Stimulated activated CD8-positive, alpha-beta memory T cell treated with anti-CD3 and anti-CD28 coated beads, Interleukin-4, amount 100 ng/mL, for 24 hours (primary cell): ENCODE measurements around the gene CBL.

Experiments used
- DNase-seq: peaks from one replicate; pipeline ENCODE4 v3.0.0-alpha.2; 2020; ENCODE audit warnings: low read depth

Gene CBL

GRCh38 chr11:119310682-119311052 is 104.5 kb downstream of the CBL start:
- no peak for DNase-seq

- DNase-seq, result no peak
Observed at GRCh38 chr11:119314726-119315125, 108.6 kb downstream of the CBL start.

DNA sequence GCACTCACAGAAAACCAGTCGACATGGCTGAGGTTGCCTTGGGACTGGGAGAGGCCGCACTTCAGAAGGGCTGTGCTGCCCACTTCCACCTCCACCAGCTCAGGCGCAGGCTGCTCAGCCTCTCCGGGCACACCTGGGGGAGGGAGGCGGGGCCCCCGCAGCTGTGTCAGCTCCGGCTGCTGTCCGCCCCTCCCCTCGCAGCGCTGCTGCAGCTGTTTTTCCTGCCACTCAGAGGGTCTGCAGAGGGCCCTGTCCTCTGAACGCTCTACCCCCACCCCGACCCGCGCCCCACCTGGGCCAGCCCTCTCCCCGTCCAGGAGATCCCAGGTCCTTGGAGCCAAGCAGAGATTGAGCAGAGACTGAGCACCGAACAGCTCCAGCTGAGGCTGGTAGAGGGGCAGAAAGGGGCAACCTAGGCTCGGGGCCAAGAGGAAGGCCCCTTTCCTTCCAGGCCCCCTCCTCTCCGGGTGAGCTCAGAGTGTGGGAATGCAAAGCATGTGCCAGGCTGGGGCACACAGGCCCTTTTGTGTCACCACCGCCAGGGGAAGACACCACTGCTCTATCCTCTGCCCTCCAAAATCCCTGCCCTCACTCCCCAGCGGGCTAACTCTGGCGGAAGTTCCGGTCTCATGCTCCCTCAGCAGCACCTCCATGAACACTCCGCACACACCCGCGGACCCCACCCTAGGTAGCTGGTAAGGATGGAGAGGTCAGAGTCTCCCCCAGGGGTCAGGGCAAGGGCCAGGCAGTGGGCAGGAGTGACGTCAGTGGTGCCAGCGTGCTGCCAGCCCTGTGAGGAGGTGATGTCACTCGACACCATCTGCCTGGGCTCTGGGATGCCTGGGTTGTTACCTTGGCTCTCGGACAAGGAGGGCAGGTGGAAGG is 109.2 kb downstream of the CBL start:
- DNase-seq, result no peak

DNA sequence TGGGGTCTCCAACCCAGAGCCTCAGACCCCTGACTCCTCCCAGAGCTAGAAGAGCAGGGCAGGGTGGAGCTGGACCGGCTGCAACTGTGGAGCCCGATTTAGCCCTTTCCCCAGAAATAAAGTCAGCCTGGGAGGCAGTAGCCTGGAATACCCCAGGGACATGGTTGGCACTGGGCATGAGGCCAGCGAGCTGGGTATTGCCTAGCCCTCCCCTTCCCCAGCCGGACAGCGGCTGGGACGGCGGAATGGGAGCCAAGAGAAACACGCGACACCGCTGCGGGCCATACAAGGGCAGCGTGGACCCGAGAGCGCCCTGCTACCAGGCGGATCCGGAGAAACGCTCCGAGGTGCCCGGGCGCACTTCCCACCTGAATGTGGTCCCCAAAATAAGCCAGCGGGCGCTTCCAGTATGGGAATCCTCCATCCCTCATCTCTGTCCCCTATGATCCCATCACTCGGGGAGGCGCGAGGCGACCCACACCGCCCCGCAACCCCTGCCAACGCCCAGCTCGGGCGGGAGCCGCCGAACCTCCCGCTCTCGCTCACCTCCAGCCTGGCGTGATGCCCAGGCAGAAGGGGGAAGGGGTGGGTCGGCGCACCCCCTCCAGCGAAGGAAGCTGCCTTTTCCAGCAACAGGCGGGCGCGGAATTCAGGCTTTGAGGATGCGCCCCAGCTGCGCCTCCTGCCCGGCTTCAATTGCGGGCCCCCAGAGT is 110.0 kb downstream of the CBL start:
- no peak for DNase-seq

DNA sequence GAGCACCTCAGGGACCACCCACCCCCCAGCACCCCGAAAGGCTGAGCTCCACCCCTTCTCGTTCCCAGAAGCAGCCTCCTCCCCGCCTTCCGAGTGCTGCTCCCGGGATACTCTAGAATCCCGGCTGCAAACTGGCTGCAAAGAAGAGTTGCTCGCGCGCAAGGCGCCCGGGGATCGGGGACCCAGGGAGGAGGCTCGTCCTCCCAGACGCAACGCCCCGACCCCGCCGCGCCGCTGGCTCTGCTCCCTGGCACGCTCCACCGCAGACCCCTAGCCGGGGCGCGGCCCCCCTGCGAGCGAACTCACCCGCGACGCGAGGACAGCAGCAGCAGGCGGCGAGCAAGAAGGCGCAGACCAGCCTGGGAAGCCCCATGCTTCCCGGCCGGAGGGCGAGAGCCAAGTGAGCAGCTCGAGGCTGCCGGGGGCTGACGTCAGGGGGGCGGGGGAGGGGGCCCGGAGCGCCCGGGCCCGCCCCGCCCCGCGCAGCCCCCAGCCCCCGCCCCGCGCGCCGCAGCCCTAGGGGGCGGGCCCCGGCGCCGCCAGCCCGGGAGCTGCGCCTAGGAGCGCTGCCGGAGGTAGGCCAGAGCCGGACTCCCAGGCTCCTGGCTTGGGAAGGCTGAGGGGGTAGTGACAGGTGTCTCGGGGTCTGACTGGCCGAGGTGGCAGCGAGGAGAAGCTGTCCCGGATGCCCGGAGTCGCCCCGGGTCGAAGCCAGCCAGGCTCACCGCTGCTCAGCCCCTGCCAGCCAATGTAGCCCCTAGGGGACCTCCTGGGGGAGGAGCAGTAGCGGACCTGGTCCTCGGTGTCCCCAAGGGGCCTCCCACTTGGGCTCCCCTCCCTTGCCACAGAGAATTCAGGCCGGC is 110.8 kb downstream of the CBL start, which contains the start of gene MCAM:
MCAM (minus strand) TSS at position 402 of the 863 bp plus-strand sequence; CDS start at position 373, 29 bp downstream.
- no peak for DNase-seq

- DNase-seq, result no peak
Observed at GRCh38 chr11:119317592-119318239, 111.6 kb downstream of the CBL start.

GRCh38 chr11:119318240-119319135 is 112.3 kb downstream of the CBL start:
- DNase-seq, result no peak

DNA sequence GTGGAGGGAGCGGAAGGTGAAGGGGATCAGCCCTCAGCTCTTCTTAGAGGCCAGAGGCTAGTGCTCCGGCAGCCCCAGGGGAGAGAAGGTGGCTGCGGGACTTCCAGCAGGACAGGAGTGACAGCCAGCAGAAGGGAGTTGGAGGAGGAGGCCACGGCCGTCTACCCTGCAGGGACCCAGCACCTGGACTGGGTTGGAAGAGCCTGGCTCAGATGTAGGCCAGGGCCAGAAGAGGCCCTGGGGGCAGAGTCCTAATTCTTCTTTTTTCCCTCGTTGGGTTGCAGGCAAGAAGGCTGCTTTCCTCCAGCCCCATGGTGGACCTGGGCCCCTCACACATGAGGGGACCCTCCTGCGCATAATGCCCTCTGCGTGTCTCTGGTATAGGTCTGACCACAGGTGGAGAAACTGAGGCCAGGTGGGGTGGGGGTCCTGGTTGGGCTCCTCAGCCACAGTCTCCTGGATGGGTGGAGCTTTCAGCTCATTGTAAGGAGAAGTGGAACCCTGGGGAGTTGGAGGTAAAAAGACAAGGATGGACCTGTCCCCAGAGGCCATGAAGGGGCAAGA is 113.1 kb downstream of the CBL start:
- DNase-seq, result no peak

- DNase-seq, result no peak
Observed at GRCh38 chr11:119319700-119320239, 113.6 kb downstream of the CBL start.

- no peak for DNase-seq
Observed at GRCh38 chr11:119320240-119320775, 114.2 kb downstream of the CBL start.

DNA sequence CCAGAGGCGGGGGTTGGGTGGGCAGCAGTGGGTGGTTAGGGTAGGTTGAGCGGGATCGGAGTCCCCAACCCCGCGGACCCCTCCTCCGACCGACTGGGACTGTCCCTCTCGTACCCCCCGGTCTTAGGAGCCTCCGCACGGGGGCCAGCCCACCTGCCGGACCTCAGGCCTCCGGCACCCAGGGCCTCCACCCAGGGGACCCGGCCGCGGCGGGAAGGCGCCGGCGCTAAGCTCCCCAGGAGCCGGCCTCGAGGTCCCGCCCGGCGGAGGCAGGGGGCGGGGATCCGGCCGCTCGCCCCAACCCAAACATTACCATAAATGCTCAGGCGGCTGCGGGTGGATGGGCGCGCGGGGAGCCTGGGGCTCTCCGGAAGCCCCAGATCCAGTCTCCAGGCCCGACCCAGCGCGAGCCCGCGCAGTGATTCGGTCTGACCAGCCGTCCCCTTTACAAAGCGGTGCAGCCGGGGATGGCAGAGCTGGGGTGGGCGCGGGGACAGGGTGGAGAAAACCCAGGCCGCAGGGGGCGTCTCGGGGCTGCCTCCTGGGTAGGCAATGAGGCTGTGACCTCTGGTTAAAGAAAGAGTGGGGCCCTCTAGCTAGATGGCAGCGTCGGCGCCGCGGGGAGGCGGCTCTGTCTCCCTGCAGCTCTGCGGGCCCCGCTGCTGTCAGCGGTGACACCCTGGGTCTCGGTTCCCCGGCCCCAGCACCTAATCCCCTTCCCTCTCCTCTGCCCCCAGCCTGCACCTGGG is 114.8 kb downstream of the CBL start:
- no peak for DNase-seq

DNA sequence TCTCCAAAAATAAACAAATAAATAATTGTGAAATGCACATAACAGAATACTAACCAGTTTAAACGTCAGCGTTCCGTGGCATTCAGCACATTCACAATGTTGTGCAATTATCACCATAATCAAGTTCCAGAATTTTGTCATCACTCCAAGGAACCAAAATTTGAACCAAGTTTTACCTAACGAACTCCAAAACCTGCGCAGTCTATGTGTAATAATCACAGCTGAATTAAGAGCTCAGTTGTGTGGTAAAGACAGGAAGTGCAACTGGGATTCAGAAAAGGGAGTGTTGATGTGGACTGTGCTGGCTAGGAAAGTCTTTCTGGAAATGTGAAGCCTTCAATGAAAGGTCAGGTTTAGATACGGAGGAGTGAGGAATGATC is 116.2 kb downstream of the CBL start:
- DNase-seq, result no peak

DNA sequence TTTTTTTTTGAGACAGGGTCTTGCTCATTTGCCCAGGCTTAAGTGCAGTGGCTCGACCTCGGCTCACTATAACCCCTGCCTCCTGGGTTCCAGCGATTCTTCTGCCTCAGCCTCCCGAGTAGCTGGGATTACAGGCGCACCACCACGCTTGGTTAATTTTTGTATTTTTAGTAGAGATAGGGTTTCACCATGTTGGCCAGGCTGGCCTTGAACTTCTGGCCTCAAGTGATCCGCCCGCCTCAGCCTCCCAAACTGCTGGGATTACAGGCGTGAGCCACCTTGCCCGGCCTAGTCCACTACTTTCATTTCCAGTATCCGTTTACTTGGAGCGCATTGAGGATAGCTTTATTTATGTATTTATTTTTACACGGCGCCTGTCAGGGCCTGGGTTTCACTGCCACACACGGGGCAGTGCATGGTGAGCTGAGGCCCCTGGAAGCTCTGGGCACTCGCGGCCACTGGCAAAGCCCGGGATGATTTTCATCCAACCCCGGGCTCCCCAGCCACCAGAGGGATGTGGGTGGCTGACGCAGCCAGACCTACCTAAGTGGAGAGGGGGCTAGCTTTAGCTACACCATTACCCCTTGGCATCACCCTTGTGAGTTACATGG is 116.9 kb downstream of the CBL start:
- DNase-seq, result no peak

DNA sequence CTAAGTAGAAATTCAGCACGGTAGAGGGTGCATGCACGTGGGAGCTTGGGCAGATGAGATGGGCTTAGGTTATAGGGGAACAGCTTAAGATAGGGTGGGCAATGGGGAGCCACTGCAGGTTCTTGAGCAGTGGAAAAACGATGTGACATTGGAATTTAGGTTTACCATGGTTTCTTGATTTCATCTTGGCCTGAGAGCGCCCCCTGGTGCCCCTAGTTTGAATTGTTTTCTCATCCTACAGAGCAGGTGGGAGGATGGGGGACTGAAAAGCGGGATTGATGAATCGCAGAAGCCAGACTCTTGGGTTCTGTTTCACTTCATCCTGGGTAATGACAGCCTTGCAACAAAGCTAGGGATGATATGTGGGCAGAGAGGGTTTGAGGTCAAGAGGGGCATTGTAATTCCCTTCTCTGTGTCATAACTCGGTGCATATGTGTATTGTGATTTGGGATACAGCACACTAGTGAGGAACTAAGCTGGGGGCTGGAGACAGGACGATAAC is 117.4 kb downstream of the CBL start:
- DNase-seq, result peak; percentile 69

- DNase-seq, result no peak
Observed at GRCh38 chr11:119324189-119324588, 118.0 kb downstream of the CBL start.

DNA sequence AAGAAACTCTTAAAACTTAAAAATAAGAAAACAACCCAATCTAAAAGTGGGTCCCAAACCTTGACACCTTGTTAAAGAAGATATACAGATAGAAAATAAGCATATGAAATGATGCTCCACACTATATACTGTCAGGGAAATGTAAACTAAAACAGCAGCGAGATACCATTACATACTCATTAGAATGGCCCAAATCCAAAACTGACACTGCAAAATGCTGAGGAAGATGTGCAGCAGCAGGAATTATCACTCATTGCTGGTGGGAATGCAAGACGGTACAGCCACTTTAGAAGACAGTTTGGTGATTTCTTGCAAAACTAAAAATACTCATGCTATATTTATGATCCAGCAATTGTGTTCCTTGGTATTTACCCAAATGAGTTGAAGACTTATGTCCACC is 123.2 kb downstream of the CBL start:
- DNase-seq, result no peak

- DNase-seq, result no peak
Observed at GRCh38 chr11:119330237-119330636, 124.1 kb downstream of the CBL start.

DNA sequence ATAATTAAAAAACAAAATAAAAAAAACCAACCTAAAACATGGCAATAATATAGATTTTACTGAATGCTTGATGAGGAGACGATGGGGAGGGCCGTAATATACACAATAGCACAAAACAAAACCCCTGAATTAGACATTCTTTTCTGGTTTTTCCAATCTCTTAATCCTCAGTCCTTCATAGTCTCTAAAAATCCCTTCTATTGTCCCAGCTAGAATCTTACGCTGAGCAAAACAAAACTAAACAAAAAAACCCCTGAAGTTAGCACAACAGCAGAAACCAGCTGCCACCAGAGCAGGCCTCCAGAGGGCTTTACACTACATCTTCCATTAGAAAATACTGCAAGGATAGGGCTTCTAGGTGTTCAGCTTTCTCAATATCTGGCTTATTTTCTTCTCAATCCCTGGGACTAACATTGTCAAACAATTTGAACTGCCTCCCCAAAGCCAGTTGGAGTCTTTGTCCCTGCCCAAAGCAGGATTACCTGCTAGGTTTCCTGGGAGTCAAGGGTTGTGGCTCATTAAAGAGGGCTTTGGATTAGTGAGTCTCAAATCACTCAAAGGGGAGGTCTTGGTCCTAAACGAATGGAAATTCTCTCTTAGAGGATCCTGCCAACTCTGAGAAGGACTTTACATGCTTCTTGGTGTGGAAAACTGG is 126.1 kb downstream of the CBL start:
- DNase-seq, result no peak
